T-helper 9 cell (primary cell): ENCODE results near the gene NR6A1.

Experiments used
- DNase-seq: peaks from one replicate; pipeline ENCODE4 v3.0.0-alpha.2; 2020

NR6A1 gene

GRCh38 chr9:124513376-124513994 lies 257.6 kb downstream of the NR6A1 start:
- no peak for DNase-seq

GRCh38 chr9:124512806-124513204 lies 258.3 kb downstream of the NR6A1 start:
- no peak for DNase-seq

- DNase-seq = no peak
These were observed 259.0 kb downstream of the NR6A1 start for GRCh38 chr9:124511891-124512805.

- no peak for DNase-seq
These were observed 259.7 kb downstream of the NR6A1 start for GRCh38 chr9:124511426-124511840.

- no peak for DNase-seq
These were observed 260.3 kb downstream of the NR6A1 start for GRCh38 chr9:124510650-124511425.

GRCh38 chr9:124507880-124508423 lies 263.2 kb downstream of the NR6A1 start:
- DNase-seq = no peak

- DNase-seq = no peak
These were observed 263.9 kb downstream of the NR6A1 start, which contains the start of gene NR5A1 for GRCh38 chr9:124506931-124507879. NR5A1 (minus strand) TSS chr9:124507399; CDS start chr9:124503395, 4,004 bp downstream.

GRCh38 chr9:124506433-124506832 lies 264.7 kb downstream of the NR6A1 start:
- no peak for DNase-seq

- no peak for DNase-seq
These were observed 265.2 kb downstream of the NR6A1 start for GRCh38 chr9:124505901-124506346.

- DNase-seq = no peak
These were observed 265.9 kb downstream of the NR6A1 start for GRCh38 chr9:124505006-124505900.

GRCh38 chr9:124504530-124505005 lies 266.5 kb downstream of the NR6A1 start:
- no peak for DNase-seq

GRCh38 chr9:124503713-124504529 lies 267.2 kb downstream of the NR6A1 start:
- no peak for DNase-seq

- DNase-seq = no peak
These were observed 268.1 kb downstream of the NR6A1 start for GRCh38 chr9:124502711-124503702.

- no peak for DNase-seq
These were observed 269.3 kb downstream of the NR6A1 start for GRCh38 chr9:124501771-124502320.

GRCh38 chr9:124500796-124501611 lies 270.1 kb downstream of the NR6A1 start:
- DNase-seq = no peak

- no peak for DNase-seq
These were observed 270.9 kb downstream of the NR6A1 start for GRCh38 chr9:124500028-124500795.
